Measurements from ENCODE around the gene CASP6.

- TF ChIP-seq, protein P1, sequence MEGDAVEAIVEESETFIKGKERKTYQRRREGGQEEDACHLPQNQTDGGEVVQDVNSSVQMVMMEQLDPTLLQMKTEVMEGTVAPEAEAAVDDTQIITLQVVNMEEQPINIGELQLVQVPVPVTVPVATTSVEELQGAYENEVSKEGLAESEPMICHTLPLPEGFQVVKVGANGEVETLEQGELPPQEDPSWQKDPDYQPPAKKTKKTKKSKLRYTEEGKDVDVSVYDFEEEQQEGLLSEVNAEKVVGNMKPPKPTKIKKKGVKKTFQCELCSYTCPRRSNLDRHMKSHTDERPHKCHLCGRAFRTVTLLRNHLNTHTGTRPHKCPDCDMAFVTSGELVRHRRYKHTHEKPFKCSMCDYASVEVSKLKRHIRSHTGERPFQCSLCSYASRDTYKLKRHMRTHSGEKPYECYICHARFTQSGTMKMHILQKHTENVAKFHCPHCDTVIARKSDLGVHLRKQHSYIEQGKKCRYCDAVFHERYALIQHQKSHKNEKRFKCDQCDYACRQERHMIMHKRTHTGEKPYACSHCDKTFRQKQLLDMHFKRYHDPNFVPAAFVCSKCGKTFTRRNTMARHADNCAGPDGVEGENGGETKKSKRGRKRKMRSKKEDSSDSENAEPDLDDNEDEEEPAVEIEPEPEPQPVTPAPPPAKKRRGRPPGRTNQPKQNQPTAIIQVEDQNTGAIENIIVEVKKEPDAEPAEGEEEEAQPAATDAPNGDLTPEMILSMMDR (conservative IDR thresholded peaks at IDR 0.05) = no peak
- TF ChIP-seq EZH2 (IDR thresholded peaks at IDR 0.05; ENCODE audit: low read depth) = no peak
Measured at GRCh38 chr4:109730619-109731545, 27.6 kb upstream of the CASP6 start.
